Upper lobe of left lung (tissue), 4 donors: ENCODE results near the gene SP5.

ENCODE experiments used
- EP300 ChIP-seq, 4 donors: sonication (generic); formaldehyde crosslinking; IDR thresholded peaks; one replicate each; pipeline ENCODE4 v1.5.1; 2017; ENCODE audit warnings: antibody characterized with exemption in 4 of 4, control low read depth in 2 of 4
- POLR2A ChIP-seq, 4 donors: fragments of 450-650 bp; IDR thresholded peaks; one replicate each; pipeline ENCODE4 v1.5.1; 2016 to 2017; ENCODE audit warnings: antibody characterized with exemption in 4 of 4, mild to moderate bottlenecking in 2 of 4
- POLR2AphosphoS5 ChIP-seq, 2 donors: sonication (generic); formaldehyde crosslinking; IDR thresholded peaks; one replicate each; pipeline ENCODE4 v1.5.1; 2017; ENCODE audit warnings: antibody characterized with exemption in 2 of 2
- TF ChIP-seq, protein P1 (sequence below), 6 experiments: fragments of 450-650 bp in 4 of 6; fragments of 200-600 bp in 2 of 6; sonication (generic) in 2 of 6; IDR thresholded peaks; one replicate each; pipeline ENCODE4 v1.5.1; 2016 to 2019; ENCODE audit warnings: antibody characterized with exemption in 6 of 6

DNA sequence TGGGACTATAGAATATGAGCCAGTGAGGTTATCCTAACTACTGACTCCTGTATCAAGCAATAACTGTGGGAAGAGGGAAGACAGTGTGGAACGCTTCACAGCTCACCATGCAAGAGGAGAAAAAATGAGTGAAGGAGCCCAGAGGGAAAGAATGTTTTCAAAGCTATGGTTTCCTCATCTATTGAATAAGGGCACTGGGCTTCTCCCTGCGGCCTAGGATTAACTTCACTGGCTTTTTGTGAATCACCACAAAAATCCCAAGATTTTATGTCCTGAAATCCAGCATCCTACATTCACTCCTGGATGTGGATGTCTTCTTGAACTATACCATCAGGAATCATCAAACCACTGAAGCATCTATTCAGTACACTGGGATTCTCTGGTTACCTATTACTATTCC lies 44.5 kb upstream of the SP5 start:
- TF ChIP-seq, protein P1, sequence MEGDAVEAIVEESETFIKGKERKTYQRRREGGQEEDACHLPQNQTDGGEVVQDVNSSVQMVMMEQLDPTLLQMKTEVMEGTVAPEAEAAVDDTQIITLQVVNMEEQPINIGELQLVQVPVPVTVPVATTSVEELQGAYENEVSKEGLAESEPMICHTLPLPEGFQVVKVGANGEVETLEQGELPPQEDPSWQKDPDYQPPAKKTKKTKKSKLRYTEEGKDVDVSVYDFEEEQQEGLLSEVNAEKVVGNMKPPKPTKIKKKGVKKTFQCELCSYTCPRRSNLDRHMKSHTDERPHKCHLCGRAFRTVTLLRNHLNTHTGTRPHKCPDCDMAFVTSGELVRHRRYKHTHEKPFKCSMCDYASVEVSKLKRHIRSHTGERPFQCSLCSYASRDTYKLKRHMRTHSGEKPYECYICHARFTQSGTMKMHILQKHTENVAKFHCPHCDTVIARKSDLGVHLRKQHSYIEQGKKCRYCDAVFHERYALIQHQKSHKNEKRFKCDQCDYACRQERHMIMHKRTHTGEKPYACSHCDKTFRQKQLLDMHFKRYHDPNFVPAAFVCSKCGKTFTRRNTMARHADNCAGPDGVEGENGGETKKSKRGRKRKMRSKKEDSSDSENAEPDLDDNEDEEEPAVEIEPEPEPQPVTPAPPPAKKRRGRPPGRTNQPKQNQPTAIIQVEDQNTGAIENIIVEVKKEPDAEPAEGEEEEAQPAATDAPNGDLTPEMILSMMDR (IDR thresholded peaks at IDR 0.05): no peak
- no peak for TF ChIP-seq EP300 (IDR thresholded peaks at IDR 0.05)
- no peak for TF ChIP-seq POLR2A (IDR thresholded peaks at IDR 0.05)
- TF ChIP-seq POLR2AphosphoS5 (IDR thresholded peaks at IDR 0.05): no peak
